ENCODE data around the gene IQCH.

Gene IQCH

DNA sequence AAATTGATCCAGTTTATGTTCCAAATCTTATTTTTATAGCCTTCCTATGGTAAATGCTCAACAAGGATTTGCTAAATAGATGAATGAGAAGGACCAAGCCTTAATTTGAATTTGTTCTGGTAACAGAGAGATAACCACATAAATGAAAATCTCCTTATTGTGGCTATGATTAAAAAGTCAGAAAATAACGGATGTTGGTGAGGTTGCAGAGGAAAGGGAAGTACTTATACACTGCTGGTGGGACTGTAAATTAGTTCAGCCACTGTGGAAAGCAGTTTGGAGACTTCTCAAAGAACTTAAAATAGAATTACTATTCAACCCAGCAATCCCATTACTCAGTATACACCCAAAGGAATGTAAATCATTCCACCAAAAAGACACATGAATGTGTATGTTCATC, 26.3 kb upstream of the IQCH start:
- in situ Hi-C loops (cut with HindIII; ENCODE audit: low sequenced_read_pairs), result no loop called here
- DNase-seq (ENCODE audit: low read depth), result no peak
- no peak overlapping the region for H3K4me3 ChIP-seq (ENCODE audit: low read depth, low read length)
- TF ChIP-seq, protein P1, sequence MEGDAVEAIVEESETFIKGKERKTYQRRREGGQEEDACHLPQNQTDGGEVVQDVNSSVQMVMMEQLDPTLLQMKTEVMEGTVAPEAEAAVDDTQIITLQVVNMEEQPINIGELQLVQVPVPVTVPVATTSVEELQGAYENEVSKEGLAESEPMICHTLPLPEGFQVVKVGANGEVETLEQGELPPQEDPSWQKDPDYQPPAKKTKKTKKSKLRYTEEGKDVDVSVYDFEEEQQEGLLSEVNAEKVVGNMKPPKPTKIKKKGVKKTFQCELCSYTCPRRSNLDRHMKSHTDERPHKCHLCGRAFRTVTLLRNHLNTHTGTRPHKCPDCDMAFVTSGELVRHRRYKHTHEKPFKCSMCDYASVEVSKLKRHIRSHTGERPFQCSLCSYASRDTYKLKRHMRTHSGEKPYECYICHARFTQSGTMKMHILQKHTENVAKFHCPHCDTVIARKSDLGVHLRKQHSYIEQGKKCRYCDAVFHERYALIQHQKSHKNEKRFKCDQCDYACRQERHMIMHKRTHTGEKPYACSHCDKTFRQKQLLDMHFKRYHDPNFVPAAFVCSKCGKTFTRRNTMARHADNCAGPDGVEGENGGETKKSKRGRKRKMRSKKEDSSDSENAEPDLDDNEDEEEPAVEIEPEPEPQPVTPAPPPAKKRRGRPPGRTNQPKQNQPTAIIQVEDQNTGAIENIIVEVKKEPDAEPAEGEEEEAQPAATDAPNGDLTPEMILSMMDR (IDR thresholded peaks at IDR 0.05; ENCODE audit: low read depth, low read length, missing control alignments), result no peak

DNA sequence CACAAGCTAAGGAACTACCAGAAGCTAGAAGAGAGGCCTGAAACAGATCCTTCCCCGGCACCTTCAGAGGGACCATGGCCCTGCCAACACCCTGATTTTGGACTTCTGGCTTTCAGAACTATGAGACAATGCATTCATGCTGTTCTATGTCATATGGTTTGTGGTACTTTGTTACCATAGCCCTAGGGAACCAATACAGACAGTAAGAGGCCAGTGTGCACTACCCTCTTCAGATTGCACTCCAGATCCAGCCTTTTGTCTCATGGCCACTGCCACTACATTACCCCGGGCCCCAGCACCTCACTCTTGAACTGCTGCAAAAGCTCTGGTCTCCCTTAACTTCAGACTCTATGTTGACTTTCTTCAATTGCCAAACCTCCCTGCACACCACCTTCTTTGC, 24.1 kb upstream of the IQCH start:
- in situ Hi-C loops (cut with HindIII; ENCODE audit: low sequenced_read_pairs), result no loop called here
- TF ChIP-seq, protein P1 (IDR thresholded peaks at IDR 0.05; ENCODE audit: low read depth, low read length, missing control alignments), result no peak
- no peak overlapping the region for H3K4me3 ChIP-seq (ENCODE audit: low read depth, low read length)
- DNase-seq (ENCODE audit: low read depth), result no peak

DNA sequence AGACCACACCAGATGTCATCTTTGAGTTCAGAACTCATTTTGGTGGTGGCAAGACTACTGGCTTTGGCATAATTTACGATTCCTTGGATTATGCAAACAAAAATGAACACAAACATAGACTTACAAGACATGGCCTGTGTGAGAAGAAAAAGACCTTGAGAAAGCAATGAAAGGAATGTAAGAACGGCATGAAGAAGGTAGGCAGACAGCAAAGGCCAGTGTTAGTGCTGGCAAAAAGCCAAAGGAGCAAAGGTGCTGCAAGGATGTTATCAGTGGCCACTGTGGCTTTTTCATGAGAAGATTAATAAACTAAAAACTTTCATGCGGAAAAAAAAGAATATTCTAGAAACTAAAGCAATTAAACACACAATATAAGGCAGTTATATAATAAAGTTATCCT, 22.0 kb upstream of the IQCH start:
- TF ChIP-seq, protein P1 (IDR thresholded peaks at IDR 0.05; ENCODE audit: low read depth, low read length, missing control alignments), result no peak
- in situ Hi-C loops (cut with HindIII; ENCODE audit: low sequenced_read_pairs), result no loop called here
- H3K4me3 ChIP-seq (ENCODE audit: low read depth, low read length), result no peak overlapping the region
- no peak for DNase-seq (ENCODE audit: low read depth)

DNA sequence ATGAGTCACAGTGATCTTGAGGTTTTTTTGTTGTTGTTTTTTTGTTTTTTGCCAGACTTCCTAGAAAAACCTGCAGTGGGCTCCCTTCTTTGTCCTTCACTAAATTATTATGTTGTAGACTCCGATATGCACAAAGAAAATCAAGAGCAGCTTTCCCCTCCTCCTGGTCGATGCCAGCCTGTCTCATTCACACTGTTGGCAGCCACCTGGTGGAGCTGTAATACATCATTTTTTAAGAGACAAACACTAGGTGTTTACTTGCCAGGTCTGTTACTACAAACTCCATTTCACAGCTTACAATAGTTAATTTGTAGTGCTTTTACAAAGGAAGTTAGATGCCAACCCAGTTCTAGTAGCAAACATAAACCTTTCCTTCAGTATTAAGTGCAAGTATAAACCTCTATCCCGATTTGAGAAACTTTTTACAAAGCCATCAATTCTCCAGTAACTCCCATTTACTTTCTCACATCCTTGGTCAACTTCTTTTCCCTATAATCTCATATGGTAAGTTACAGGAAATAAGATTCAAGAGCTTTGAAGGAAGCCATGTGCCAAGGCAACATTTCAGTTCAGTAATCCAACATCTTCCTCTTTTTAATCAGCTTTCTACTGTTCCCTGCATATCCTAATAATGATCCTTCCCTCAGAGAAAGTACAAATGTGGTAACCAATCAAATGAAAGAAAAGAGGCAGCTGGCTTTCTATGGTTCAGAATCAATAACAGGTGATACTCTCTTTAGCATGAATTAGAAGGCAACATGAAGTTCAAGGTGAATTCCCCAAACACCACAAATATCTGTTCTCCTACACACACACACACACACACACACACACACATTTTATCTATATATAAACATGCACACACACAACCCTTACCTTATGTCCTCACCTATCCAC, 14.1 kb upstream of the IQCH start:
- TF ChIP-seq, protein P1 (IDR thresholded peaks at IDR 0.05; ENCODE audit: low read depth, low read length, missing control alignments), result no peak
- DNase-seq (ENCODE audit: low read depth), result no peak
- in situ Hi-C loops (cut with HindIII; ENCODE audit: low sequenced_read_pairs), result no loop called here
- no peak overlapping the region for H3K4me3 ChIP-seq (ENCODE audit: low read depth, low read length)

DNA sequence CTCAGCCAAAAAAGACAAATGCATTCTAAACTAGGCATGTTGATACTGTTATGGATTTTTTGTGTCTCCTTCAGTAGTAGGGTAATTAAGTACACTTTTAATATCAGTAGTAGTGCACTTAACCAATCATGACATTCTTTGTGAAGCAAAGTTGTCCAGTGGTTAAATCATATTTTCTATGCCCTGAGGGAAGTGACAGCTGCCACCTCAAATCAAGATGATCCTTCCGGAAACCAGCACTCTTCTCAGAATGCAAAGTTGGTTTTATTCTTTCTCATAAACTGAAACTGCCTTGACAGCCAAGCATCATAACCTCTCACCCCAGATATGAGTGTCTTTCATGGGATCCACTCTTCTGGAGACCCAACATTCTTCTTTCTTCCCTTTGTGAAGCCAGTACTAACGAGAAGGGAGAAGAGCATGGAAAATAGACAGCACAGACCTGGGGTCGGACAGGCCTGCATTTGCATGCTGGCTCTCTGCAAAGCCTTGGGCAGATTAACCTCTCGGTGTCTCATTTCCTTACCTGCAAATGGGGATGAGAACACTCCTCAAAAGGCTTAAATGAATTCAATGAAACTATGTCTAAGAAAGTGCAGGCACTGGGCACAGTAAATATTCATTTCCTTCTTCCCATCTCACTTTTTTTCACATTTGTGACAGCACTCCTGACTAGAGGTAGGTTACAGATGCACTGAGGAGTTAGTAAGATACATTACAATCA, 13.3 kb upstream of the IQCH start:
- in situ Hi-C loops (cut with HindIII; ENCODE audit: low sequenced_read_pairs), result no loop called here
- H3K4me3 ChIP-seq (ENCODE audit: low read depth, low read length), result no peak overlapping the region
- TF ChIP-seq, protein P1 (IDR thresholded peaks at IDR 0.05; ENCODE audit: low read depth, low read length, missing control alignments), result no peak
- no peak for DNase-seq (ENCODE audit: low read depth)

DNA sequence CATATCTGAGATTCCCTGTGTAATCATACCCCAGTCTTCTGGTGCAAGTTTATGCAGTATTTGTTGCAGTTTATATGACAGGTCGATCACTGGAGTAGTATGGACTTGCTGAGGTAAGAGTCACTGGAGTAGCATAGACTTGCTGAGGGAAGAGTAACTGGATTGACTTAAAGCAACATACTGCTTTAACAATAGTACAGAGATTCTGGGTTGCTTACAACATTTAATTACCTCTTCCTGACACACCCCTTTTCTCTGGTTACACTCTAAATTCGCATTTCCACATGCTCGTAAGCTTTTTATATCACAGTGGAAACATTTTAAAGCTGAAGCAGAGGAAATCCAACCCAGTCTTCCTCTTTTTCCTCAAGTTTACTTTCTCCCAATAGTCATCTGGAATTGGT, 11.9 kb upstream of the IQCH start:
- in situ Hi-C loops (cut with HindIII; ENCODE audit: low sequenced_read_pairs), result no loop called here
- H3K4me3 ChIP-seq (ENCODE audit: low read depth, low read length), result no peak overlapping the region
- DNase-seq (ENCODE audit: low read depth), result no peak
- TF ChIP-seq, protein P1 (IDR thresholded peaks at IDR 0.05; ENCODE audit: low read depth, low read length, missing control alignments), result no peak
